GM06990 (cell line): Measurements from ENCODE around the gene GALNT6.

Experiments
- DNase-seq: peaks from one replicate; pipeline ENCODE4 v3.0.0-alpha.2; 2011; ENCODE audit not compliant: insufficient read length; ENCODE audit errors: extremely low read depth
- H3K27me3 ChIP-seq: replicated peaks from 2 replicates; pipeline ENCODE4 v1.6.0; 2011; ENCODE audit warnings: low read length; ENCODE audit not compliant: control insufficient read depth, insufficient read depth
- H3K36me3 ChIP-seq: 2 replicates; pipeline ENCODE4 v1.5.1; 2011; ENCODE audit warnings: low read length; ENCODE audit not compliant: control insufficient read depth, insufficient read depth
- H3K4me3 ChIP-seq: replicated peaks from 2 replicates; pipeline ENCODE4 v1.5.1; 2011; ENCODE audit warnings: low read depth, mild to moderate bottlenecking, control low read depth, low read length
- CTCF ChIP-seq: IDR thresholded peaks from 2 replicates; pipeline ENCODE4 v1.5.1; 2011; ENCODE audit warnings: low read length, control low read depth, mild to moderate bottlenecking, inconsistent platforms; ENCODE audit not compliant: insufficient read depth, poor library complexity, severe bottlenecking

The GALNT6 gene

DNA sequence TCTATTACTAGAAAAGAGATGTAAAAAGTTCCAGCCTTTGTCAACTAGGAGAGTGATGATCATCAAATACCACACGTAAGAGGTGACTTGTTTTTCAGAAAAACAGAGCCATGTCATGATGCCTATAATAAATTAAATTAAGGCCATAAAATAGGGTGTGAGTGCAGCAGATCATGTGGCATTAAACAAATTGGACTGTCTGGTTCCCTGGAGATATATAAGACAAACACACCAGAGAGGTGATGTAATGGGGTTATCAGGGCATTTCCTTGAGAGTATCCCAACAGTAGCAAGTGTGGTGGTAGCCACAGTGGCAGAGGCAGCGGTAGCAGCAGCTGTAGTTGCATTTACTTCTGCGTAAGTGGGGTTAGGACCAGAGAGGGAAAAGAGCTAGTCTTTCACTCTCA lies 14.6 kb upstream of the GALNT6 start:
- Histone ChIP-seq H3K4me3 (no peak overlapping the region), H3K27me3 (no peaks in the 10 kb centered on the region), H3K36me3 (no peaks in the 10 kb centered on the region)
- no peak for DNase-seq
- TF ChIP-seq CTCF = no peak

GRCh38 chr12:51404627-51405026 lies 13.4 kb upstream of the GALNT6 start:
- no peak for DNase-seq
- no peaks in the 10 kb centered on the region for H3K27me3 ChIP-seq

DNA sequence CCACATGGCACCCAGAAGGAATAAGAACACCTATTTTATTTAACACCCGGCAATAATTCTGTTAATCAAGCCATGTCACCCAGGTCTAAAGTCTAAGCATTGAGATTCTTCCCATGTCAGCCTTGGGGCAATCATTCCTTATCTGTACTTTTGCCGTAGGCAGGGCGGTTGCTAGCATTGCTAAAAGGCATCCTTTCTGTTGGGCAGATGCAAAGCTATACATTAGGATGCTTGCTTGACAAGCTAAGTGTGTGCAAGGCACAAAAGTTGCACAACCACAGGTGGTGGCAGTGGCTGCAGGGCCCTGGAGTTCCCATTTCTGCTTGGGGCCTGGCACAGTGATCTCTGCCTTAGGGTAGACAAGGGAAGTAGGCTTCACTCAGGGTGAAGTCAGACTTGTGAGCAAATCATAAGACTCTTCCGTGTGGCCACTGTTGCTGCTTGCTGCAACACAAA lies 12.5 kb upstream of the GALNT6 start:
- no peak for TF ChIP-seq CTCF
- no peak overlapping the region for H3K4me3 ChIP-seq
- DNase-seq = no peak
- no peaks in the 10 kb centered on the region for H3K36me3 ChIP-seq
- no peaks in the 10 kb centered on the region for H3K27me3 ChIP-seq

More at GRCh38 chr12:51404627-51405026, 13.4 kb upstream of the GALNT6 start:
- Histone ChIP-seq H3K4me3 (no peak overlapping the region), H3K36me3 (no peaks in the 10 kb centered on the region)
- TF ChIP-seq CTCF = no peak

GRCh38 chr12:51403159-51403558 lies 12.0 kb upstream of the GALNT6 start:
- DNase-seq = no peak
- Histone ChIP-seq H3K27me3 (no peaks in the 10 kb centered on the region), H3K36me3 (no peaks in the 10 kb centered on the region), H3K4me3 (no peak overlapping the region)
- no peak for TF ChIP-seq CTCF

DNA sequence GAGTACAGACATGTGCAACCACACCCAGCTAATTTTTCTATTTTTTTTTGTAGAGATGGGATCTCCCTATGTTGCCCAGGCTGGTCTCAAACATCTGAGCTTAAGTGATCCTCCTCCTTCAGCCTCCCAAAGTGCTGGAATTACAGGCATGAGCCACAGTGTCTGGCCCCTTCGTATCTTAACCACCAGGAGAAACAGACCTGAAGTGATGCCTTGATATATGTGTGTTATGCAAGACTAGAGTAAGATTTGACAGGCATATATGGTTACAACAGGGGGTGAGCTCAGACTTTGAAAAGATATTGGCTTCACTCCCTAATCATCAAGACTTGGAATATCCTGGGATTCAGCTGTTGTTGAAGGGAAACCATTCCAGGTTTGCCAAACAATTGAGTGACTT lies 10.7 kb upstream of the GALNT6 start:
- H3K27me3 ChIP-seq = no peaks in the 10 kb centered on the region
- no peak overlapping the region for H3K4me3 ChIP-seq
- no peak for DNase-seq
- H3K36me3 ChIP-seq = no peaks in the 10 kb centered on the region
- TF ChIP-seq CTCF = no peak

DNA sequence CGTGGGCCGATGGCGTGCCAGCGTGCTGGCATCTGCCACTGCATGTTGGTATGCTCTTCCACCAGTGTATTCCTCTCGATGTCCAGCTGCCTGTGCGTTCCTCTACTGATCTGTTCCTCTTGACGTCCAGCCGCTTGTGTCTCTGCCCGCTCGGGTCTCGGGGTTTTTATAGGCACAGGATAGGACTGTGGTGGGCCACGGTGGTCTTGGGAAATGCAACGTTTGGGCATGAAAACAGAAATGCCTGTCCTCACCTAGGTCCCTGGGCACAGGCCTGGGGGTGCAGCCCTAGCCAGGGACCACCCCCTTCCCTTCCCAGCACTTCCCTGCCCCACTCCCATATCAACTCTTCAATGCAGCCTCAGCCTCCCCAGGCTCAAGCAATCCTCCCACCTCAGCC lies 10.3 kb upstream of the GALNT6 start:
- Histone ChIP-seq H3K36me3 (no peaks in the 10 kb centered on the region), H3K4me3 (no peak overlapping the region), H3K27me3 (no peaks in the 10 kb centered on the region)
- DNase-seq = no peak
- TF ChIP-seq CTCF = no peak
